DND-41 (cell line): ENCODE data around the gene MCM7.

Source experiments
- ATAC-seq: fragments of 200-7000 bp; cut with Tn5 transposase; 3 replicates; pipeline ENCODE4 v1.9.1; 2021; ENCODE audit warnings: low read depth; ENCODE audit not compliant: insufficient read depth
- DNase-seq: peaks from one replicate; pipeline ENCODE4 v3.0.0-alpha.2; 2020
- H2AFZ ChIP-seq: 2 replicates; pipeline ENCODE4 v1.6.0; 2012; ENCODE audit warnings: low read depth, low read length
- H3K27ac ChIP-seq: 2 replicates; pipeline ENCODE4 v1.5.1; 2012; ENCODE audit warnings: low read length, inconsistent platforms
- H3K27me3 ChIP-seq: fragments of 200-600 bp; sonication (generic); 2 replicates; pipeline ENCODE4 v1.6.0; 2012; ENCODE audit warnings: low read length, mild to moderate bottlenecking, inconsistent platforms; ENCODE audit not compliant: insufficient read depth, poor library complexity
- H3K36me3 ChIP-seq: 2 replicates; pipeline ENCODE4 v1.5.1; 2012; ENCODE audit warnings: low read length, inconsistent platforms; ENCODE audit not compliant: insufficient read depth
- H3K4me1 ChIP-seq: 2 replicates; pipeline ENCODE4 v1.5.1; 2012; ENCODE audit warnings: mild to moderate bottlenecking, low read length; ENCODE audit not compliant: insufficient read depth
- H3K4me2 ChIP-seq: 2 replicates; pipeline ENCODE4 v1.6.0; 2012; ENCODE audit warnings: mild to moderate bottlenecking, moderate library complexity, low read length, inconsistent platforms; ENCODE audit not compliant: insufficient read depth
- H3K4me3 ChIP-seq, 2 experiments: fragments of 200-600 bp in 1 of 2; shearing (Covaris generic) in 1 of 2; 2 replicates each; pipeline ENCODE4 v1.5.1; 2012 to 2016; ENCODE audit warnings: inconsistent platforms in 2 of 2, low read length in 2 of 2, mild to moderate bottlenecking in 2 of 2, low read depth in 1 of 2, moderate library complexity in 1 of 2
- H3K79me2 ChIP-seq: 2 replicates; pipeline ENCODE4 v1.6.0; 2012; ENCODE audit warnings: low read length, inconsistent platforms; ENCODE audit not compliant: insufficient read depth
- H3K9ac ChIP-seq: 2 replicates; pipeline ENCODE4 v1.6.0; 2012; ENCODE audit warnings: low read depth, mild to moderate bottlenecking, inconsistent platforms, low read length, moderate library complexity
- H3K9me3 ChIP-seq: 2 replicates; pipeline ENCODE4 v1.5.1; 2012; ENCODE audit warnings: low read length, moderate library complexity, mild to moderate bottlenecking, inconsistent platforms; ENCODE audit not compliant: insufficient read depth, severe bottlenecking
- H4K20me1 ChIP-seq: 2 replicates; pipeline ENCODE4 v1.6.0; 2012; ENCODE audit warnings: low read length; ENCODE audit not compliant: insufficient read depth
- EZH2 ChIP-seq: IDR thresholded peaks from 3 replicates; pipeline ENCODE4 v1.6.1; 2012; ENCODE audit warnings: borderline replicate concordance, low read depth, mild to moderate bottlenecking, moderate library complexity, low read length, inconsistent platforms; ENCODE audit not compliant: severe bottlenecking
- TF ChIP-seq, protein P1 (sequence below): IDR thresholded peaks from 2 replicates; pipeline ENCODE4 v1.5.1; 2012; ENCODE audit warnings: borderline replicate concordance, low read length, moderate library complexity, mild to moderate bottlenecking; ENCODE audit not compliant: poor library complexity, severe bottlenecking; ENCODE audit errors: extremely low read depth

MCM7 gene

DNA sequence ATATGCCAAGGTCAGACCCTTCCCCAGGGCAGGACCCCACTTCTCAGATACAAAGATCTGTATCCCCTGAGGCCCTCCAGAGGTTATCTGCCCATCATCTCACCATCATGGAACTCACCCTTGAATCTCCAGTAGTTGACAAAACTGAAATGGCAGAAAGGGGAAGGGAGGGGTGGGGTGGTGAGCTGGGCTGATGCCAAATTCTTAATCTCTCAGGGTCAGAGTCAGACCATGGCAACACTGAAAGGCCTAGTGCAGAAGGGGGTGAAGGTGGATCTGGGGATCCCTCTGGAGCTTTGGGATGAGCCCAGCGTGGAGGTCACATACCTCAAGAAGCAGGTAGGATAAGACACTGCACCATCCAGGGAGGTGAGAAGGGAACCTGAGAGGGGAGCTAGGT lies 21.4 kb upstream of the MCM7 start:
- no peak for TF ChIP-seq EZH2
- TF ChIP-seq, protein P1, sequence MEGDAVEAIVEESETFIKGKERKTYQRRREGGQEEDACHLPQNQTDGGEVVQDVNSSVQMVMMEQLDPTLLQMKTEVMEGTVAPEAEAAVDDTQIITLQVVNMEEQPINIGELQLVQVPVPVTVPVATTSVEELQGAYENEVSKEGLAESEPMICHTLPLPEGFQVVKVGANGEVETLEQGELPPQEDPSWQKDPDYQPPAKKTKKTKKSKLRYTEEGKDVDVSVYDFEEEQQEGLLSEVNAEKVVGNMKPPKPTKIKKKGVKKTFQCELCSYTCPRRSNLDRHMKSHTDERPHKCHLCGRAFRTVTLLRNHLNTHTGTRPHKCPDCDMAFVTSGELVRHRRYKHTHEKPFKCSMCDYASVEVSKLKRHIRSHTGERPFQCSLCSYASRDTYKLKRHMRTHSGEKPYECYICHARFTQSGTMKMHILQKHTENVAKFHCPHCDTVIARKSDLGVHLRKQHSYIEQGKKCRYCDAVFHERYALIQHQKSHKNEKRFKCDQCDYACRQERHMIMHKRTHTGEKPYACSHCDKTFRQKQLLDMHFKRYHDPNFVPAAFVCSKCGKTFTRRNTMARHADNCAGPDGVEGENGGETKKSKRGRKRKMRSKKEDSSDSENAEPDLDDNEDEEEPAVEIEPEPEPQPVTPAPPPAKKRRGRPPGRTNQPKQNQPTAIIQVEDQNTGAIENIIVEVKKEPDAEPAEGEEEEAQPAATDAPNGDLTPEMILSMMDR, result no peak
- H3K27me3 ChIP-seq, result no peaks in the 10 kb centered on the region
- H4K20me1 ChIP-seq, result no peaks in the 10 kb centered on the region
- DNase-seq (no peak), ATAC-seq (no peak)
- no peak overlapping the region for H3K9ac ChIP-seq
- no peaks in the 10 kb centered on the region for H3K9me3 ChIP-seq
- H3K36me3 ChIP-seq, result peaks cover 22% of the 10 kb centered on the region
- H3K27ac ChIP-seq, result no peak overlapping the region
- peaks cover 58% of the 10 kb centered on the region for H3K4me1 ChIP-seq
- H2AFZ ChIP-seq, result no peak overlapping the region
- no peak overlapping the region for H3K4me2 ChIP-seq
- H3K4me3 ChIP-seq, result no peak overlapping the region
- peaks cover 60% of the 10 kb centered on the region for H3K79me2 ChIP-seq

DNA sequence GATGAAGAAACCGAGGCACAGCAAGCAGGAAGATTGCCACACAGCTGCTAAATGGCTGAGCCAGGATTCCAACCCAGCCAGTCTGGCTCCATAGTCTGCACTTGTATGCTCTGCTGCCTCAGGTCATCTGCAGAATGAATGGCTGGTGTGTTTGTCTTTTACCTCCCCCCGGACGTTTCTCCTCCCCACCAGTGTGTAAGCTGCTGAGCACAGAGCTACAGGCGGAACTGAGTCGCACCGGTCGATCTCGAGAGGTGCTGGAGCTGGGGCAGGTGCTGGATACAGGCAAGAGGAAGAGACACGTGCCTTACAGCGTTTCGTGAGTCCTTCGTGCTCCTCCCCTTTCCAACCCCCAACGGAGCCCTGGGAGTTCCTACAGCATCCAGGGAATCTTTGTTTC lies 20.9 kb upstream of the MCM7 start:
- no peak overlapping the region for H3K4me2 ChIP-seq
- H3K27ac ChIP-seq, result no peak overlapping the region
- no peaks in the 10 kb centered on the region for H3K9me3 ChIP-seq
- peaks cover 58% of the 10 kb centered on the region for H3K4me1 ChIP-seq
- no peaks in the 10 kb centered on the region for H3K27me3 ChIP-seq
- no peak overlapping the region for H3K9ac ChIP-seq
- DNase-seq (no peak), ATAC-seq (no peak)
- TF ChIP-seq, protein P1, result no peak
- no peak for TF ChIP-seq EZH2
- H3K4me3 ChIP-seq, result no peak overlapping the region
- no peak overlapping the region for H2AFZ ChIP-seq
- H3K36me3 ChIP-seq, result peaks cover 22% of the 10 kb centered on the region
- H3K79me2 ChIP-seq, result peaks cover 60% of the 10 kb centered on the region
- no peaks in the 10 kb centered on the region for H4K20me1 ChIP-seq

DNA sequence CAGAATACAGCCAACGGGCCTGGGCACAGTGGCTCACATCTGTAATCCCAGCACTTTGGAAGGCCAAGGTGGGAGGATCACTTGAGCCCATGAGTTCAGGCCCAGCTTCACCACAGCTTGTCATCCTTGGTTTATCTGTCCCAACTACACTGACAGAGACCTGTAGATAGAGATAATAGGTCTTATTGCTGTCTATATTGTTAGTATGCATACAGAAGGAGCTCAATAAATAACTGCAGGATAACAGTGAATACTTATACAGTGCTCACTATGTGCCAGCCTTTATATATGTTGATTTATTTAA lies 19.5 kb upstream of the MCM7 start:
- Histone ChIP-seq H3K36me3 (peaks cover 22% of the 10 kb centered on the region), H3K27ac (peak overlapping the region; percentile 80), H3K79me2 (peaks cover 51% of the 10 kb centered on the region), H3K9ac (peak overlapping the region; percentile 75), H3K4me3 (peak overlapping the region; percentile 70 to 73; a peak in 3 of 4 replicates), H4K20me1 (no peaks in the 10 kb centered on the region), H3K4me2 (peak overlapping the region; percentile 79), H2AFZ (peak overlapping the region; percentile 84), H3K27me3 (no peaks in the 10 kb centered on the region), H3K4me1 (peaks cover 50% of the 10 kb centered on the region), H3K9me3 (no peaks in the 10 kb centered on the region)
- ATAC-seq (no peak), DNase-seq (no peak)
- TF ChIP-seq, protein P1, result no peak
- no peak for TF ChIP-seq EZH2
